ENCODE results near the gene TMC4. TPM values are rescaled to one million over a fixed set of nuclear protein-coding genes. Genes with fewer than 3 reads are reported as not detected.
"Not testable (repeated sequence)": the region's sequence is repeated elsewhere in the genome, so short reads cannot be mapped to it uniquely, and the experiment has no call there.

Gene TMC4
- total RNA-seq, 1 experiment from 2014 or later = not detected

DNA sequence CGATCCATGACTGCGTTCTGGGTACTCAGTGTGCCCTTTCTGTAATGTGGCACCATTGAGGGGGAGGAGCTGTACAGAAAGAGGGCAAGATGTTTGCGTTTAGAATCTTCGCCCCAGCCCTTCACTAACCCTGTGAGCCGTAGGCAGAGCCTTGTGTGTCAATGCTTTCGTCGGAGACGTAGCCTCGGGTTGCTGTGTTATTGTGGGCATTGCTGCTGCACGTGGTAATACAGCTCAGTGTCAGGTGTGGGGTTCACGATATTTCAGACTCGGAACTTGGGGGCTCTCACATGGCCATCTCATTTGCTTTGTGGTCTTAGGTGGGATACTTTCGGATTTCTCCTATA is 33.8 kb upstream of the TMC4 start:
- no peak for DNase-seq (ENCODE audit: low read depth)
- in situ Hi-C loops (cut with HindIII; ENCODE audit: low pct_unique_long_range_greater_than_20kb, low sequenced_read_pairs) = no loop called here

DNA sequence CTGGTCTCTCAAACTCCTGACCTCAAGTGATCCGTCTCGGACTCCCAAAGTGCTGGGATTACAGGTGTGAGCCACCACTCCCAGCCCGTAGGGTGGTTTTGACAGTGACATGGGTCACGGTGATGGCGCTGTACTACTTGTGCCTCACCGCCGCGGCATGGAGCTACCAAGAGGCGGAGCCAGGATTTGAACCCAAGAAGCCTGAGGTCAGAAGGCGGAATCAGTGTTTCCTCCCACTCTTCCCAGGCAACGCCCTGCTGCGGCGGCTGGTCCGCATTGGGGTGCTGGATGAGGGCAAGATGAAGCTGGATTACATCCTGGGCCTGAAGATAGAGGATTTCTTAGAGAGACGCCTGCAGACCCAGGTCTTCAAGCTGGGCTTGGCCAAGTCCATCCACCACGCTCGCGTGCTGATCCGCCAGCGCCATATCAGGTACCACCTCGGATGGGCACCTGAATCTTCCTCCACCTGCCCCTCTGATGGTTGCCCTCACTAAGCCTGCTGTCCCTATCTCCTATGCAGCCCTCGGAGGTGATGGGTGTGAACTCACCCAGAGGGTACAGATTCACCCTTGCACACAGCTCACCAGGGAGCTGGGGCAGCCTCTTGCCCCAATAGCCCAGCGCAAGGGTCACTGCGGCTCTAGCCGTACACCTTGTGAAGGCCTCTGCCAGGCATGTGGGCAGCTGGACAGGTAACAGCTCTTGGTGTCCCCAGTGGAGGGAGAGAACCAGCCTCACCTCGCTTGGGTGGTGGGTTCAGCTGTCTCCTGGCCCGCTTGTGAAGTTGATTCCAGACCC is 33.3 kb upstream of the TMC4 start:
- in situ Hi-C loops (cut with HindIII; ENCODE audit: low pct_unique_long_range_greater_than_20kb, low sequenced_read_pairs) = no loop called here

DNA sequence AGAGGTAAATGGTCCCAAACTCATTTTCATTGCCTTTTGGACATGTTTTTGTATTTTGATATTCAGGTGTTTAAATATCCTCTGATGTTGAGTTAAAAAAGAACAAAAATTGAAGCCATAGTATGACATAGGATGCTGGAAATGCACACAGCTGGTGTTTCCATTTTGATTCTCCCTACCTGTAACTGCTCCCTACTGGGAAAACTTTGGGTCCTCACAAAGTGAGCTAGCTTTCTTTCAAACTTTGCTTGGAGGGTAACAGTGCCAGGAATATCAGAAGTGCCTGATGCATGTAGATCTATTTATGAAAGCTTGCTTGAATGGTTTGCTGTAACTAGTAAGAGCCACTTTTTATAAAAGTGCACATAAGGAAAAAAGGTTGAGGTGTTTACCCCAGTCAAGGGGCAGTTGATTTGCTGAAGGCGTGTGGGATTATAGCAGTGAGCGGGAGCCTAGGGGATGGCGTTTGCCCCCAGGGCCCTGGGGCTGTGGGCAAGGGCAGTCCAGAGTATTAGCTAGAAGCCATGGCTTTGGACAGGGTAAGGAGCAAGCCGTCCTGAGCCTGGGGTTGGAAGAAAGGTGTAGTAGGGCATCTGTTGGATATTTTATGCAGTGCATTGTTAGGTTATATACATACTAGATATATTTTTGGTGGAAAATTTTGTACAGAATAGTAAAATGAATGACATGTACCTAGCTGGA is 32.0 kb upstream of the TMC4 start:
- in situ Hi-C loops (cut with HindIII; ENCODE audit: low pct_unique_long_range_greater_than_20kb, low sequenced_read_pairs) = no loop called here
- DNase-seq (ENCODE audit: low read depth) = no peak

More for the DNA sequence above, 33.3 kb upstream of the TMC4 start:
- no peak for DNase-seq (ENCODE audit: low read depth)

DNA sequence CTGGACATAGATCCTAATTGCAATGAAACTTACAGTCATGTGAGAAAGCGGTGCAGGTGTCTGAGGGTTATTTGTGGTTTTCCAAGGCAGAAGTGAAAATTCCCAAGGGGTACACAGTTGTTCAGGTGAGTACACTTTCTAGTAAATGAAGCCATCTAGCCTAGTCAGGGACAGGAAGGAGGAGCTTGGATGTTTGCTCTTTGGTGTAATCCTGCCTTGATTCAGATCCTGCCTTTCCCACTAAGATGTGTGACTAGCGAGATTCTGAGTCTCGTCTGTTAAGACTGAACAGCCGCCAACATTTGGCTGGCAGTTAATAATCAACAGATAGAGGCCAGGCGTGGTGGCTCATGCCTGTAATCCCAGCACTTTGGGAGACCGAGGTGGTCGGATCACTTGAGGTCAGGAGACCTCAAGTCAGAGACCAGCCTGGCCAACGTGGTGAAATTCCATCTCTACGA is 30.2 kb upstream of the TMC4 start:
- peak; percentile 81 for DNase-seq (ENCODE audit: low read depth)
- in situ Hi-C loops (cut with HindIII; ENCODE audit: low pct_unique_long_range_greater_than_20kb, low sequenced_read_pairs) = no loop called here

DNA sequence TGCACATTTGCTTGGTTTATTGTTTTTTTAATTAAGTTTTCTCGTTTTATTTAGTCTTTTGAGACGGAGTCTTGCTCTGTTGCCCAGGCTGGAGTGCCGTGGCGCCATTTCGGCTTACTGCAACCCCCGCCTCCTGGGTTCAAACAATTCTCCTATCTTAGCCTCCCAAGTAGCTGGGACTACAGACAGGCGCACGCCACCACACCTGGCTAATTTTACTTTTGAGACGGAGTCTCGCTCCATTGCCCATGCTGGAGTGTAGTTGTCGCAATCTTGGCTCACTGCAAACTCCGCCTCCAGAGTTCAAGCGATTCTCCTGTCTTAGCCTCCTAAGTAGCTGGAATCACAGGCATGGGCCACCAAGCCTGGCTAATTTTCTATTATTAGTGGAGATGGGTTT is 29.0 kb upstream of the TMC4 start:
- peak; percentile 61 for DNase-seq (ENCODE audit: low read depth)
- in situ Hi-C loops (cut with HindIII; ENCODE audit: low pct_unique_long_range_greater_than_20kb, low sequenced_read_pairs) = no loop called here

DNA sequence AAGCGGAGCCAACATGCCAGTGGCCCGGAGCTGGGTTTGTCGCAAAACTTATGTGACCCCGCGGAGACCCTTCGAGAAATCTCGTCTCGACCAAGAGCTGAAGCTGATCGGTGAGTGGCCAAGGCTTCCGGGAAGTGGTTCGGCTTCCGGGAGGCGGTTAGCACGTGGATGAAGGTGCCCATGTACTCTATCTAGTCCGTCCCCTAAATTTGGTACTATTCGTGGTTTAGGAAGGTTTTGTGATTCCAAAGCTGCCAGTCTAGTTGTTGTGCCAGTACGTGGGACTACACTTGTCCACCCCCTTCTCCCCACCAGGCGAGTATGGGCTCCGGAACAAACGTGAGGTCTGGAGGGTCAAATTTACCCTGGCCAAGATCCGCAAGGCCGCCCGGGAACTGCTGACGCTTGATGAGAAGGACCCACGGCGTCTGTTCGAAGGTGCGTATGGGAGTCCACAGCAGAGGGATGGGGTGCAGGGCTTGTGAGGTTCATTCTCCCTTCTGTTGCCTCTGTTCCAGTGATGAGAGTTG is 28.3 kb upstream of the TMC4 start:
- no peak for DNase-seq (ENCODE audit: low read depth)
- in situ Hi-C loops (cut with HindIII; ENCODE audit: low pct_unique_long_range_greater_than_20kb, low sequenced_read_pairs) = no loop called here

DNA sequence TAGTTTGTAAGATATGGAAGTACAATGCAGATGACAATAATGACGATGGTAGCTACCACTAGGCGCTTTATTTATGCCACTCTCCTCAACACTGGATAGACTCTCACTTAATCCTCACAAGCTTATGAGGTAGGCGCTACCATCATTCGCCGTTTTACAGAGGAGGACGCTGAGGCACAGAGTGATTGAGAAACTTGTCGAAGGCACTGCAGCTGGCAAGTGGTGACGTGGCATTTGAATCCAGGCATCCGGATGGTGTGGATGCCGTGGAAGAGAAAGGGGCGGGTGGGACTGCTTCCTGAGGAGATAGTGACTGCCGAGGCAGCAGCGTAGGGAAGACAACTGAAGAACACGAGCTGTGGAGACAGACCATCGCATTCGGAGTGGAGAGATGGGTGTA is 26.4 kb upstream of the TMC4 start:
- in situ Hi-C loops (cut with HindIII; ENCODE audit: low pct_unique_long_range_greater_than_20kb, low sequenced_read_pairs) = no loop called here
- DNase-seq (ENCODE audit: low read depth) = no peak

DNA sequence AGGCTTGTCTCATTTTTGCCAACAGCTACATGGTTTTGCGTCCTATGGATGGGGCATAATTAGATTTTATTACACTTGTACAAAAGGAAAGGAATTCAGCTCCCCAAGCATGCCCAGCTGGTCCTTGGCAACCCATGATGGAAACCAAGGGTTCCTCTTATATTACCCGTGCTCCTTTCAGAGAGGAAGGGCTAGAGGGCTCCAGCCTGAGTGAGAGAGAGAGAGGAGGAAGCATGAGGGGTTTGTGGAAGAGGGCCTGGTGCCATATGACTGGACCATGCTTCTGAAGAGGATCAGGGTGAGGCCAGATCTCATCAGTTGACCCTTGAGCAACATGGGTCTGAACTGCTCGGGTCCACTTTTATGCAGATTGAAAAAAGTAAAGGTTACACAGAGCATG is 24.2 kb upstream of the TMC4 start:
- no peak for DNase-seq (ENCODE audit: low read depth)
- in situ Hi-C loops (cut with HindIII; ENCODE audit: low pct_unique_long_range_greater_than_20kb, low sequenced_read_pairs) = no loop called here

DNA sequence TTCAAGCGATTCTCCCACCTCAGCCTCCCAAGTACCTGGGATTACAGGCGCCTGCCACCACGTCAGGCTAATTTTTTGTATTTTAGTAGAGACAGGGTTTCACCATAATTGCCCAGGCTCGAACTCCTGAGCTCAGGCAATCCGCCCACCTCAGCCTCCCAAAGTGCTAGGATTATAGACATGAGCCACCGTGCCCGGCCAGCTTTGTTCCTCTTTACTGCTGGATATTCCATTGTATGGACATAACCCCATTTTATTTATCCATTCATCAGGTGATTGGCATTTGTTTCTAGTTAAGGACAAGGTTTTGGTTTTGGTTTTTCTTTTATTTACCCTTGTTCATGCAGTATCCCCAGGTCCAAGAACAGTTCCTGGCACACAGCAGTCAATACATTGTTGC is 23.6 kb upstream of the TMC4 start:
- in situ Hi-C loops (cut with HindIII; ENCODE audit: low pct_unique_long_range_greater_than_20kb, low sequenced_read_pairs) = no loop called here
- DNase-seq (ENCODE audit: low read depth) = no peak

DNA sequence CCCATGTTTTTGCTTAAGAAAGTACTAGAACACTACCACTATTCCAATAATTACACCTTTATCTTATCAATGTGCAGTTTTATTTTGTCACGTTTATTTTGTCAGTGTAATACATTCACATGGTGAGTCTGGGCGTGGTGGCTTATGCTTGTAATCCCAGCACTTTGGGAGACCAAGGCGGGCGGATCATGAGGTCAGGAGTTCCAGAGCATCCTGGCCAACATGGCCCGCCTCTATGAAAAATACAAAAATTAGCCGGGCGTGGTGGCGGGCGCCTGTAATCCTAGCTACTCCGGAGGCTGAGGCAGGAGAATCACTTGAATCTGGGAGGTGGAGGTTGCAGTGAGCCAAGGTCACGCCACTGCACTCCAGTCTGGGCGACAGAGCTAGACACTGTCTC is 21.5 kb upstream of the TMC4 start:
- in situ Hi-C loops (cut with HindIII; ENCODE audit: low pct_unique_long_range_greater_than_20kb, low sequenced_read_pairs); DNase-seq (ENCODE audit: low read depth): not testable (repeated sequence)

DNA sequence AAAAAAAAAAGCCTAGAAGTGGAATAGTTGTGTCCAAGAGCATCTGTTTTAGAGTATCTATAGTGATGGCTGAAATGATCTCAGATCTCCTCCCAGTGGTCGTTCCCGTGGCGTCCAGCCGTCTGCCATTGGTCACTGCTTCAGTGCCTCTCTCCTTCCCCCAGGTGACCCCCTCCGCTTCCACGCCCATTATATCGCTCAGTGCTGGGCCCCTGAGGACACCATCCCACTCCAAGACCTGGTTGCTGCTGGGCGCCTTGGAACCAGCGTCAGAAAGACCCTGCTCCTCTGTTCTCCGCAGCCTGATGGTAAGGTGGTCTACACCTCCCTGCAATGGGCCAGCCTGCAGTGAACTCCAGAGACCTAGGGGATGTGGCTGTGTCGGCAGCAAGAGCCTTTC is 20.1 kb upstream of the TMC4 start:
- in situ Hi-C loops (cut with HindIII; ENCODE audit: low pct_unique_long_range_greater_than_20kb, low sequenced_read_pairs) = no loop called here
- DNase-seq (ENCODE audit: low read depth) = no peak

DNA sequence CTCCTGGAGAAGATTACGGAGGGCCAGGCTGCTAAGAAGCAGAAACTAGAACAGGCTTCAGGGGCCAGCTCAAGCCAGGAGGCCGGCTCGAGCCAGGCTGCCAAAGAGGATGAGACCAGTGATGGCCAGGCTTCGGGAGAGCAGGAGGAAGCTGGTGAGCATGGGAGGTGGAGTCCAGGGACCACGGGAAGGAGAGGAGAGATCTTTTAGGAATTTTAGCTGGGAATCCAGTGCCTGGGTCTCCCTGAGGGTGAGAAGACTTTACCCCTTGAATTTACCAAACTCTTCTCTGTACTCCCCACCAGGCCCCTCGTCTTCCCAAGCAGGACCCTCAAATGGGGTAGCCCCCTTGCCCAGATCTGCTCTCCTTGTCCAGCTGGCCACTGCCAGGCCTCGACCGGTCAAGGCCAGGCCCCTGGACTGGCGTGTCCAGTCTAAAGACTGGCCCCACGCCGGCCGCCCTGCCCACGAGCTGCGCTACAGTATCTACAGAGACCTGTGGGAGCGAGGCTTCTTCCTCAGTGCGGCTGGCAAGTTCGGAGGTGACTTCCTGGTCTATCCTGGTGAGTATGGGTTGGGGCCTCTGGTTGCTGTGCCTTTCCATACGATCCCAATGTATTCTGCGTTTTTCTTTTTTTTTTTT is 19.0 kb upstream of the TMC4 start:
- in situ Hi-C loops (cut with HindIII; ENCODE audit: low pct_unique_long_range_greater_than_20kb, low sequenced_read_pairs) = no loop called here
- no peak for DNase-seq (ENCODE audit: low read depth)

DNA sequence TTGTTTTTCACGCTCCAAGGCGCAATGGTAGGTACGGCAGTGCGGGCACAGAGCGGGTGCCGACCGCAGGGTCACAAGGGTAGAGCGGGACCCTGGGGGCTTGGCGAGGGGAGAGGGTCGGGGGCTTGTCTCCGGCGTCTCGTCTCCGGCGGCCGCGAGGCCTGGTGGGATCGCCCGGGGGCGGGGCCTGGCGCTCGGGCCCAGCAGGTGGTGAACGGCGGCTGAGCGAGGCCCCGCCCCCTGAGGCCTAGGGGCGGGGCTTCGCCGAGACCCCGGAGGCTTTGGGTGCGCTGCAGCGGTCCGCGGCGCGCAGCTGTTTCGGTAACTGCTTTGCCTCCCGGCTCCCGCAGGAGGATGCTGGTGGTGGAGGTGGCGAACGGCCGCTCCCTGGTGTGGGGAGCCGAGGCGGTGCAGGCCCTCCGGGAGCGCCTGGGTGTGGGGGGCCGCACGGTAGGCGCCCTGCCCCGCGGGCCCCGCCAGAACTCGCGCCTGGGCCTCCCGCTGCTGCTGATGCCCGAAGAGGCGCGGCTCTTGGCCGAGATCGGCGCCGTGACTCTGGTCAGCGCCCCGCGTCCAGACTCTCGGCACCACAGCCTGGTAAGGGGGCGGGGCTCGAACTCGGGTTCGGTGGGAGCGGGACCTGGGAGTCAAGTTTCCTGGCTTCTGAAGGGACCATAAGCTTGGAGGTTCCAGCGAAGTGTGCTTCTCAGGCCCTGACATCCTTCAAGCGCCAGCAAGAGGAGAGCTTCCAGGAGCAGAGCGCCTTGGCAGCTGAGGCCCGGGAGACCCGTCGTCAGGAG is 18.3 kb upstream of the TMC4 start, which contains the start of gene TSEN34:
TSEN34 (plus strand) TSS at position 298 of the 800 bp plus-strand sequence; CDS start at position 355, 57 bp downstream.
- DNase-seq (ENCODE audit: low read depth) = no peak
- in situ Hi-C loops (cut with HindIII; ENCODE audit: low pct_unique_long_range_greater_than_20kb, low sequenced_read_pairs) = no loop called here

DNA sequence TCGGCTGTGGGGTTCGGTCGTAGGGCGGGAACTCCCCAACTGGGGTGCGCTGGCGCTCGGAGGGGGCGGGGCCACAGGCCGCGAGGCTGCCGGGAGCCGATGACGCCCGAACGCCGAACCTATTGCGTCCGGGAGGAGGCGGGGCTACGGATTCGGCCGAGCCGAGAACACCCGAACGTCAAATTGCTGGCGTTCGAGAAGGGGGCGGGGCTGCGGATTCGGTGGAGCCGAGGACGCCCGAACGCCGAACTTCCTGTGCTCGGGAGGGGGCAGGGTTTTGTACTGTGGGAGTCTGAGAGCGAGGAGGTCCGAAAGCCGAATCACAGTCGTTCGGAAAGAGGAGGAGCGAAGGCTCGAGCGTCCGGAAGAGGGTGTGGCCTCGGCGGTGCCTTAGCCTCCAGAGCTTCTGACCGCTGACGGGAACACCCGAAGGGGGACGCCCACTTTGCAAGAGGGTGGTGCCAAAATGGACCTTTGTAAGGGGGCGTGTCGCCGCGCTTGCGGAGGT is 17.6 kb upstream of the TMC4 start:
- in situ Hi-C loops (cut with HindIII; ENCODE audit: low pct_unique_long_range_greater_than_20kb, low sequenced_read_pairs) = no loop called here

DNA sequence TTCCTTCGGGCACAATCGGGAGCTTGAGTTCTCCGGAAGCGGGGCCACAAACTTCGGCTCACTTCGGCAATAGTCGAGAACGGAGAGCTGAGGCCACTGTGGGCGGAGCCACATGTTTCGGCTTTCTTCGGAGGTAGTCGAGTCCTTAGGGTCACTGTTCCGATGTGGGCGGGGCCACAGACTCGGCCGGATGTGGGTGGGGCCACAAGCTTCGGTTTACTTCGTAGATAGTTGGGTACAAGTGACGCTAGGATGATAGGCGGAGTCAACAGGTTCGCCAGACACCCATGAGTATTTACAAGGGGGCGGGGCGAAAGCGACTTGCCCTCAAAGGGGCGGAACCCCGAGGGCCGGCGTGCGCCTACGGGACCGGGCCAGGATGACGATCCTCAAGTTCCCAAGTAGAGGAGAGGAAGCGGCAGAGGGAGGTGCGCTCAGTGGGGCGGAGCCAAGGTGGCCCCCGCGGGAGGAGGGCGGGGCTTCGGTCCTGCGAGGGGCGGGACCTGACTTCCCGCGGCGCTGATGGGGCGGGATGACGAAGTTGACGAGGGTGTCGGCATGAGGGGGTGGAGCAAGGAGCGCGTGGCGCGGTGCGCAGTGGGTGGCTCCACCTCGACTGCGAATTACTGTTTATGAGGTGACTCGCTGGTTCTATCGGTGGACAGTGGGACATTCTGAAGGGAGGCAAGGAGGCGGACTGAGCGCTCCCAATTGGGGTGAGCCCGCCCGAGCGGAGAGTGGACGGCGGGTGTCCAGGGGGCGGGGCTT is 17.0 kb upstream of the TMC4 start:
- in situ Hi-C loops (cut with HindIII; ENCODE audit: low pct_unique_long_range_greater_than_20kb, low sequenced_read_pairs) = no loop called here
- DNase-seq (ENCODE audit: low read depth) = peak; percentile 100

More for the DNA sequence above, 17.6 kb upstream of the TMC4 start:
- peak; percentile 100 for DNase-seq (ENCODE audit: low read depth)

DNA sequence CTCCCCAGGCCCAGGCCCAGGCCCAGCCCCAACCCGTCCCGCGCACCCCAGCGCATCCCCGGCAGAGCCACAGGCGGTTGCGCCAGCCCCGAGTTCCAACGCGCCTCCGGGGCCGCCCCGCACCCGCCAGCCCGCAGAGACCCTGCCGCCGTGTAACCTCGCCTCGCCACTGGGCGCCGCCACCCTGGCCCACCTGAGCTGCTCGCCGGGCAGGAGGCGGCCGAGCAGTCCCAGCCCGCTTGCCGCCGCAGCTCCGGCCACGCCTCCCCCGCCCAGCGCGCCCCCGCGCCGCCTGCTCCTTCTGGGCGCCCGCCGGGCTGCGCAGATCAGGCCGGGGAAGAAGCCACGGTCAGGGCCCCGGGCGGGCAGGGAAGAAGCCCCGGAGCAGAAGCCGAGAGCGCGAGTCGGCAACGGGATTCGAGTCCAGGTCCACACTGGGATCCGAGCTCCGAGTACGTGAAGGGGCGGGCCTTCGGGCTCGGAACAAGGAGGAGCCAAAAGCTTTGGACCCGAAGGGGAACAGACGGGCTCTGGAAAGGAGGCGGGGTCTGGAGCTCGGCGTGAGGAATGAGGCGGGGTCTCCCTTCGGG is 16.3 kb upstream of the TMC4 start, which contains the start of gene MBOAT7:
MBOAT7 (minus strand) TSS at position 436 of the 590 bp plus-strand sequence. CDS start 1,072 bp downstream, outside the sequence.
- in situ Hi-C loops (cut with HindIII; ENCODE audit: low pct_unique_long_range_greater_than_20kb, low sequenced_read_pairs) = no loop called here
- DNase-seq (ENCODE audit: low read depth) = no peak
